GM21786 (cell line): ENCODE results near the gene GMPR.

ENCODE experiments used
- ATAC-seq: cut with Tn5 transposase; IDR thresholded peaks from one replicate; pipeline ENCODE4 v1.9.1; 2021; ENCODE audit not compliant: unreplicated experiment

The GMPR gene

GRCh38 chr6:16324606-16325225, 86.3 kb downstream of the GMPR start:
- no peak for ATAC-seq

GRCh38 chr6:16326531-16326930, 88.1 kb downstream of the GMPR start:
- no peak for ATAC-seq

- ATAC-seq, result no peak
These were observed 88.8 kb downstream of the GMPR start for GRCh38 chr6:16326971-16327776.

GRCh38 chr6:16327777-16328325, 89.5 kb downstream of the GMPR start:
- no peak for ATAC-seq

GRCh38 chr6:16329233-16329632, 90.8 kb downstream of the GMPR start:
- ATAC-seq, result no peak

- no peak for ATAC-seq
These were observed 93.2 kb downstream of the GMPR start for GRCh38 chr6:16331384-16332174.

GRCh38 chr6:16332175-16332542, 93.8 kb downstream of the GMPR start:
- peak; percentile 88 for ATAC-seq

- ATAC-seq, result no peak
These were observed 95.2 kb downstream of the GMPR start for GRCh38 chr6:16333580-16333979.

GRCh38 chr6:16334671-16335070, 96.3 kb downstream of the GMPR start:
- no peak for ATAC-seq

- ATAC-seq, result no peak
These were observed 96.8 kb downstream of the GMPR start for GRCh38 chr6:16335176-16335575.

GRCh38 chr6:16336056-16336818, 97.8 kb downstream of the GMPR start:
- ATAC-seq, result no peak

GRCh38 chr6:16336911-16337294, 98.5 kb downstream of the GMPR start:
- ATAC-seq, result no peak

- no peak for ATAC-seq
These were observed 99.0 kb downstream of the GMPR start for GRCh38 chr6:16337295-16337975.

- no peak for ATAC-seq
These were observed 100.3 kb downstream of the GMPR start for GRCh38 chr6:16338577-16339264.

- no peak for ATAC-seq
These were observed 100.8 kb downstream of the GMPR start for GRCh38 chr6:16339265-16339587.

- no peak for ATAC-seq
These were observed 105.2 kb downstream of the GMPR start for GRCh38 chr6:16343593-16343992.

GRCh38 chr6:16344756-16345155, 106.4 kb downstream of the GMPR start:
- ATAC-seq, result no peak
